Skeletal muscle tissue (tissue), 4 donors: Measurements from ENCODE around the gene L3MBTL2. TPM values are rescaled to one million over a fixed set of nuclear protein-coding genes. Genes with fewer than 3 reads are reported as not detected.
"Not testable (repeated sequence)": the region's sequence is repeated elsewhere in the genome, so short reads cannot be mapped to it uniquely, and the experiment has no call there.

Experiments used
- H3K27ac ChIP-seq: one replicate; pipeline ENCODE4 v1.7.0; 2013; ENCODE audit warnings: mild to moderate bottlenecking, low read depth, low read length, inconsistent platforms
- H3K27me3 ChIP-seq, 3 donors: one replicate each; pipeline ENCODE4 v1.7.0; 2013; ENCODE audit warnings: low read length in 3 of 3; ENCODE audit not compliant: control insufficient read depth in 3 of 3, insufficient read depth in 3 of 3
- H3K36me3 ChIP-seq, 3 donors: one replicate each; pipeline ENCODE4 v1.7.0; 2013; ENCODE audit warnings: low read length in 3 of 3; ENCODE audit not compliant: control insufficient read depth in 3 of 3, insufficient read depth in 3 of 3
- H3K4me1 ChIP-seq, 3 donors: one replicate each; pipeline ENCODE4 v1.7.0; 2013; ENCODE audit warnings: low read length in 3 of 3, mild to moderate bottlenecking in 3 of 3; ENCODE audit not compliant: control insufficient read depth in 3 of 3, insufficient read depth in 3 of 3
- H3K4me3 ChIP-seq, 3 donors: one replicate each; pipeline ENCODE4 v1.7.0; 2013; ENCODE audit warnings: low read length in 3 of 3
- H3K9ac ChIP-seq, 3 donors: one replicate each; pipeline ENCODE4 v1.7.0; 2013; ENCODE audit warnings: low read length in 3 of 3, mild to moderate bottlenecking in 3 of 3, moderate library complexity in 2 of 3, low read depth in 1 of 3
- H3K9me3 ChIP-seq, 3 donors: one replicate each; pipeline ENCODE4 v1.7.0; 2013; ENCODE audit warnings: low read length in 3 of 3; ENCODE audit not compliant: control insufficient read depth in 3 of 3
- total RNA-seq: library from RNA; depleted of rRNA; stranded (reverse); fragments of >200 nt; gene quantifications from one replicate; pipeline ENCODE4 v1.2.3, GENCODE V29; 2014
- donor health status: Osteomylitis.

Gene L3MBTL2
- total RNA-seq, 1 donor from 2014 or later = 9.4 TPM

- no peaks in the 10 kb centered on the region for H3K27me3 ChIP-seq
- H3K27ac ChIP-seq = no peak overlapping the region
- no peak overlapping the region for H3K9ac ChIP-seq
- H3K36me3 ChIP-seq = peaks cover 57 to 60% (median 60%) of the 10 kb centered on the region in 3 donors
- no peak overlapping the region for H3K4me3 ChIP-seq
- H3K4me1 ChIP-seq = no peaks in the 10 kb centered on the region
- H3K9me3 ChIP-seq = no peaks in the 10 kb centered on the region
These were observed 44.3 kb downstream of the L3MBTL2 start for GRCh38 chr22:41249442-41249841.

GRCh38 chr22:41250127-41250526, 45.0 kb downstream of the L3MBTL2 start:
- Histone ChIP-seq H3K9me3 (no peaks in the 10 kb centered on the region), H3K4me3 (no peak overlapping the region), H3K36me3 (peaks cover 61 to 63% (median 63%) of the 10 kb centered on the region in 3 donors), H3K4me1 (no peaks in the 10 kb centered on the region), H3K9ac (no peak overlapping the region), H3K27ac (no peak overlapping the region), H3K27me3 (no peaks in the 10 kb centered on the region)

- no peaks in the 10 kb centered on the region for H3K9me3 ChIP-seq
- H3K27ac ChIP-seq = no peak overlapping the region
These were observed 47.3 kb downstream of the L3MBTL2 start for GRCh38 chr22:41252365-41252764.

GRCh38 chr22:41254230-41254629, 49.1 kb downstream of the L3MBTL2 start:
- Histone ChIP-seq H3K4me3 (no peak overlapping the region), H3K27me3 (no peaks in the 10 kb centered on the region), H3K27ac (no peak overlapping the region), H3K9ac (no peak overlapping the region), H3K36me3 (peaks cover 69 to 78% (median 69%) of the 10 kb centered on the region in 3 donors), H3K9me3 (no peaks in the 10 kb centered on the region), H3K4me1 (no peaks in the 10 kb centered on the region)

More at GRCh38 chr22:41252365-41252764, 47.3 kb downstream of the L3MBTL2 start:
- peaks cover 68 to 73% (median 71%) of the 10 kb centered on the region in 3 donors for H3K36me3 ChIP-seq
- no peak overlapping the region for H3K9ac ChIP-seq
- H3K27me3 ChIP-seq = no peaks in the 10 kb centered on the region
- H3K4me1 ChIP-seq = no peaks in the 10 kb centered on the region
- H3K4me3 ChIP-seq = no peak overlapping the region

GRCh38 chr22:41256254-41257253, 51.4 kb downstream of the L3MBTL2 start:
- H3K4me3 ChIP-seq = no peak overlapping the region
- no peaks in the 10 kb centered on the region for H3K4me1 ChIP-seq
- no peaks in the 10 kb centered on the region for H3K27me3 ChIP-seq
- no peak overlapping the region for H3K9ac ChIP-seq
- H3K9me3 ChIP-seq = no peaks in the 10 kb centered on the region
- H3K27ac ChIP-seq = no peak overlapping the region
- H3K36me3 ChIP-seq = peaks cover 59 to 69% (median 60%) of the 10 kb centered on the region in 3 donors

DNA sequence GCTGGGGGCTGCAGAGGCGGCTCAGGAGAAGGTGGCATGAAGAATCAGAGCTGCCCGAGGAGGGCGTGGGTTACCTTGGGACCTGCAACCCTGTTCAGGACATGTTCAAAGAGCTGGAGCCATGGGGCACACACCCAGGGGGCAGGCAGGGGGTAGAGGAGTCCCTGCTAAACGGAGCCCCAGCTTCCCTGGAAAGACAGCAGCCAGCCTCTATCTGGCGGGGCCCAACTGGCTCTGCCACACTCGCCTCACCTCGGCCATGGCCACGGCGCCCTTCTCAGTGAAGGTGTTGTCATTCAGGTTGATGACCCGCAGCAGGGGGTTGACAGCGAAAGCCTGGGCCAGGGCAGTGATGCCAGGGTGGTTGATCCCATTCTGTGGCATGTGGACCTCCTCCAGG, 52.6 kb downstream of the L3MBTL2 start:
- no peak overlapping the region for H3K27ac ChIP-seq
- H3K27me3 ChIP-seq = no peaks in the 10 kb centered on the region
- no peak overlapping the region for H3K9ac ChIP-seq
- H3K4me1 ChIP-seq = no peaks in the 10 kb centered on the region
- H3K9me3 ChIP-seq = no peaks in the 10 kb centered on the region
- no peak overlapping the region for H3K4me3 ChIP-seq
- peaks cover 59 to 75% (median 63%) of the 10 kb centered on the region in 3 donors for H3K36me3 ChIP-seq

- peaks cover 63 to 73% (median 67%) of the 10 kb centered on the region in 3 donors for H3K36me3 ChIP-seq
These were observed 54.6 kb downstream of the L3MBTL2 start for GRCh38 chr22:41259756-41260155.

DNA sequence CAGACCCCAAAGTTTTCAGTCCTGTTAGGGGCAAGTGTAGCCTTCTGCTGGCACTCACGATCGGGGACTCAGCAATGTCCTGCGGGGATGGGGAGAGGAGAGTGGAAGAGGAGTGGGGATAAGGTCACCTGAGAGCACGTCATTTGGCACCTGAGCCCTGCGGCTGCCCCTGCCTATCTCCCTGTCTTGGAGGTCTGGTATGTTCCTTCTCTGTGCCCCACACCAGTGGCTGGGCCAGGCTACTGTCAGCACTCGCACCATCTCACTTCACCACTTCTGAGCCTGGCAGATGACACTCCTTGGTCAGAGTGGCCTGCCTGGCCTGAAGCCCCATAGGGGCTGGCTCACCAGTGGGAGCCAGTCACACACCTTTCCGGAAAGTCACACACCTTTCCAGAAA, 55.8 kb downstream of the L3MBTL2 start:
- Histone ChIP-seq H3K4me1 (no peaks in the 10 kb centered on the region), H3K27ac (no peak overlapping the region), H3K27me3 (no peaks in the 10 kb centered on the region), H3K9me3 (no peaks in the 10 kb centered on the region), H3K9ac (no peak overlapping the region), H3K4me3 (no peak overlapping the region), H3K36me3 (peaks cover 63 to 70% (median 69%) of the 10 kb centered on the region in 3 donors)

More at GRCh38 chr22:41259756-41260155, 54.6 kb downstream of the L3MBTL2 start:
- not testable (repeated sequence) for H3K4me1 ChIP-seq, H3K27ac ChIP-seq, H3K27me3 ChIP-seq, H3K9me3 ChIP-seq, H3K4me3 ChIP-seq, H3K9ac ChIP-seq

DNA sequence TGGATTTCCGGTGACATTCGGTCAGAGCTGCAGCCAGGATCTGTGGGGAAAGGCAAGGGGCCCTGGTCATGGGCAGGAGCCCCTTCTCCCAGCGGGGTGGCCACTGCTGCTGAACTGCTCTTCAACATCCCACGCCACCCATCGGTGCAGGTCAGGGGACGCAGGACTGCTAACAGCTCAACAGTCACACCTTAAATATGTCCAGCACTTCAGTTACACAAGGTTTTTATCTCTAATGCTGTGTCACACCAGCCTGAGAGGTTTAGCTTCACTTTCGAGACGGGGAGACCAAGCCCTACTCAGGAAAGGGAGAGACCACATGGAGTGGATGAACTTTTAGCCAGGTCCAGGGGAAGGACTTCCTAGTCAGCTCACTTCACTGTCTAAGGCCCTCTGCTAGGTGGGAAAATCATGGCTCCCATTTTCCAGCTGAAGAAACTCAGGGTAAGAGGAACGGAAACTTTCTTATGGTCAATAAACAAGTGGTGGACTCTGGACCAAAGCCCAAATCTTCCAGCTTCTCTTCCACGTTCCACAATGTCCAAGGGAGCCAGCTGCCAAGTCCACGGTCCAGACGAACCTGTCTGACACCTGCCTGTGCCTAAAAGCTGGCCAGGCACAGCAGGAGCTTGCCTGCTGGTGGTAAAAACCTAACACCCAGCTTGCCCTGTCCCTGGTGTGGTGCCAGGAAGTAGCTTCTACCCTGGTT, 56.6 kb downstream of the L3MBTL2 start:
- Histone ChIP-seq H3K9ac (no peak overlapping the region), H3K9me3 (no peaks in the 10 kb centered on the region), H3K36me3 (peaks cover 62 to 64% (median 63%) of the 10 kb centered on the region in 3 donors), H3K4me3 (no peak overlapping the region), H3K4me1 (no peaks in the 10 kb centered on the region), H3K27me3 (no peaks in the 10 kb centered on the region), H3K27ac (no peak overlapping the region)
